ENCODE measurements around the gene SLC37A1. TPM values are rescaled to one million over a fixed set of nuclear protein-coding genes. Genes with fewer than 3 reads are reported as not detected.

SLC37A1 gene
- total and polyA plus RNA-seq, 2 of the 13 experiments (the other 11 are each of a cell fraction or from before 2014, with no cell fraction given), result 0.22 to 0.40 TPM

DNA sequence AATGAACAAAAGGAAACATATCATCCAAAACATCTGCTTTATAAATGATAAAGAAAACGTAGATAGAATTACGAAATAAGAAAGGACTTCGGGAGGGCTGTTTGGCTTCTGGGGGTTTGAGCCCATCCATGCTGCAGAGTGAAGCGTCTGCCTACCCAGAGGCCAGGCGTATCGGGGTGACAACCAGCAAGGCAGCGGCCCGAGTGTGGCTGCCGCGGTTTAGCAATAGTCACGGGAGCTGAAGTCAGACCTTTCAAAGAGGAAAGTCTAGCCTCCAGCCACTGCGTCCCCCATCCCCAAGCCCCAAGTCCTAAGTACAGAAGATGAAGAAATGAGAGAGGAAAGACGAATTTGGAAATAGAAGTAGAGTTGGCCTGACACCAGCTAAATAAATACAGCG lies 8.6 kb downstream of the SLC37A1 start:
- FAIRE-seq (no peak), DNase-seq (ENCODE audit: low spot score) (no peak), ATAC-seq (no peak)
- peaks cover 2 to 11% of the 10 kb centered on the region in 2 experiments; a peak in 2 of 5 replicates for H3K27me3 ChIP-seq (ENCODE audit: control insufficient read depth in 1 of 2, insufficient read depth in 2 of 2, low read length in 2 of 2)
- no peaks in the 10 kb centered on the region for H4K20me1 ChIP-seq (ENCODE audit: insufficient read depth, low read length)
- no peaks in the 10 kb centered on the region for H3K79me2 ChIP-seq (ENCODE audit: insufficient read depth, low read length)
- no peaks in the 10 kb centered on the region for H3K9me3 ChIP-seq (ENCODE audit: low read length)
- no peak overlapping the region for H2AFZ ChIP-seq (ENCODE audit: low read length)
- intact Hi-C loops (cut with micrococcal nuclease; ENCODE audit: unreplicated experiment) (no loop called here), in situ Hi-C loops (cut with HindIII; ENCODE audit: extremely low pct_ligation_motif_present, low pct_unique_long_range_greater_than_20kb) (no loop called here)
- H3K4me3 ChIP-seq (replicated peaks in 1 of 3; ENCODE audit: insufficient read depth in 1 of 3, low read depth in 2 of 3, low read length in 3 of 3), result no peak overlapping the region
- ChIA-PET CTCF (ENCODE audit: low intra/inter-chr PET ratio, low total read pairs) (no interaction called here), POLR2A (no interaction called here)
- no TSS peak for BruUV-seq (replicated peaks)
- no peak overlapping the region for H3K27ac ChIP-seq (ENCODE audit: extremely low read length, insufficient read depth, low read length)
- H3K36me3 ChIP-seq (replicated peaks in 1 of 2; ENCODE audit: control insufficient read depth in 1 of 2, insufficient read depth in 2 of 2, low read length in 2 of 2), result no peaks in the 10 kb centered on the region
- TF ChIP-seq FOXK1 (CRISPR knock-in tag; IDR thresholded peaks at IDR 0.05; ENCODE audit: borderline replicate concordance, low read depth) (no peak), MAFF (IDR thresholded peaks at IDR 0.05; ENCODE audit: low read depth, low read length) (no peak), POLR2AphosphoS5 (IDR thresholded peaks at IDR 0.05; ENCODE audit: low read depth, low read length) (no peak), ZKSCAN5 (CRISPR knock-in tag; IDR thresholded peaks at IDR 0.05) (no peak), PRPF4 (IDR thresholded peaks at IDR 0.05; ENCODE audit: low read depth, low read length, poor library complexity, severe bottlenecking) (no peak), XBP1 (CRISPR knock-in tag; IDR thresholded peaks at IDR 0.05) (no peak), NR2F2 (IDR thresholded peaks at IDR 0.05; ENCODE audit: borderline replicate concordance, low read depth) (no peak), SNAPC2 (CRISPR knock-in tag; IDR thresholded peaks at IDR 0.05) (no peak), MYNN (CRISPR knock-in tag; IDR thresholded peaks at IDR 0.05; ENCODE audit: low read depth) (no peak), TCF12 (IDR thresholded peaks at IDR 0.05) (no peak), TCF12 (CRISPR knock-in tag; IDR thresholded peaks at IDR 0.05) (no peak)
- TF ChIP-seq, protein P1, sequence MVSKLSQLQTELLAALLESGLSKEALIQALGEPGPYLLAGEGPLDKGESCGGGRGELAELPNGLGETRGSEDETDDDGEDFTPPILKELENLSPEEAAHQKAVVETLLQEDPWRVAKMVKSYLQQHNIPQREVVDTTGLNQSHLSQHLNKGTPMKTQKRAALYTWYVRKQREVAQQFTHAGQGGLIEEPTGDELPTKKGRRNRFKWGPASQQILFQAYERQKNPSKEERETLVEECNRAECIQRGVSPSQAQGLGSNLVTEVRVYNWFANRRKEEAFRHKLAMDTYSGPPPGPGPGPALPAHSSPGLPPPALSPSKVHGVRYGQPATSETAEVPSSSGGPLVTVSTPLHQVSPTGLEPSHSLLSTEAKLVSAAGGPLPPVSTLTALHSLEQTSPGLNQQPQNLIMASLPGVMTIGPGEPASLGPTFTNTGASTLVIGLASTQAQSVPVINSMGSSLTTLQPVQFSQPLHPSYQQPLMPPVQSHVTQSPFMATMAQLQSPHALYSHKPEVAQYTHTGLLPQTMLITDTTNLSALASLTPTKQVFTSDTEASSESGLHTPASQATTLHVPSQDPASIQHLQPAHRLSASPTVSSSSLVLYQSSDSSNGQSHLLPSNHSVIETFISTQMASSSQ (IDR thresholded peaks at IDR 0.05; ENCODE audit: low read depth), result no peak
- TF ChIP-seq, protein P1 (CRISPR knock-in tag; IDR thresholded peaks at IDR 0.05; ENCODE audit: borderline replicate concordance), result no peak
- 61% methylated on average over 14 of the region's 14 CpGs for WGBS (ENCODE audit: low lambda C conversion rate)
- H3K9ac ChIP-seq (ENCODE audit: insufficient read depth, low read depth, low read length), result no peak overlapping the region
- H3K4me1 ChIP-seq (ENCODE audit: insufficient read depth, low read length), result peaks cover 33% of the 10 kb centered on the region
- H3K4me2 ChIP-seq (ENCODE audit: low read depth, low read length), result no peak overlapping the region

Measured in HepG2 (cell line).